GM12878 (cell line): ENCODE data around the gene MRGPRF. TPM values are rescaled to one million over a fixed set of nuclear protein-coding genes. Genes with fewer than 3 reads are reported as not detected.
A peak's percentile ranks its signal among the peaks of the same experiment; 100 is the strongest.

Experiments
- ATF3 ChIP-seq: IDR thresholded peaks from 2 replicates; pipeline ENCODE4 v1.6.1; 2011; ENCODE audit warnings: low read depth, mild to moderate bottlenecking, low read length, moderate library complexity, borderline replicate concordance; ENCODE audit errors: extremely low read depth
- BCL11A ChIP-seq: IDR thresholded peaks from 2 replicates; pipeline ENCODE4 v1.6.1; 2011; ENCODE audit warnings: low read depth, low read length
- BRCA1 ChIP-seq: IDR thresholded peaks from 2 replicates; pipeline ENCODE4 v1.6.1; 2011; ENCODE audit warnings: low read depth, low read length, improper control_type of control experiment
- CBFB ChIP-seq: IDR thresholded peaks from 2 replicates; pipeline ENCODE4 v1.6.1; 2016; ENCODE audit warnings: antibody characterized with exemption, low read depth
- CREM ChIP-seq: IDR thresholded peaks from 2 replicates; pipeline ENCODE4 v1.6.1; 2014; ENCODE audit warnings: antibody characterized with exemption, low read depth
- ESRRA ChIP-seq: IDR thresholded peaks from 2 replicates; pipeline ENCODE4 v1.6.1; 2012; ENCODE audit warnings: mild to moderate bottlenecking, low read length, improper control_type of control experiment
- FOXM1 ChIP-seq: IDR thresholded peaks from 2 replicates; pipeline ENCODE4 v1.6.1; 2012; ENCODE audit warnings: low read depth, mild to moderate bottlenecking, inconsistent platforms, low read length, moderate library complexity
- GABPA ChIP-seq: IDR thresholded peaks from 2 replicates; pipeline ENCODE4 v1.6.1; 2014; ENCODE audit warnings: antibody characterized with exemption, low read depth, mild to moderate bottlenecking, inconsistent platforms
- IKZF1 ChIP-seq: fragments of 450-650 bp; conservative IDR thresholded peaks from 2 replicates; pipeline ENCODE4 v1.6.1; 2017; ENCODE audit warnings: antibody characterized with exemption, mild to moderate bottlenecking
- MEF2B ChIP-seq: fragments of 450-650 bp; IDR thresholded peaks from 2 replicates; pipeline ENCODE4 v1.6.1; 2018; ENCODE audit warnings: mild to moderate bottlenecking, moderate library complexity; ENCODE audit not compliant: partially characterized antibody, poor library complexity, severe bottlenecking
- MXI1 ChIP-seq: fragments of 150-350 bp; IDR thresholded peaks from 2 replicates; pipeline ENCODE4 v1.6.1; 2011; ENCODE audit warnings: low read depth, mild to moderate bottlenecking, inconsistent platforms, low read length, improper control_type of control experiment
- NFXL1 ChIP-seq: fragments of 450-650 bp; IDR thresholded peaks from 2 replicates; pipeline ENCODE4 v1.6.1; 2017; ENCODE audit warnings: antibody characterized with exemption, mild to moderate bottlenecking, borderline replicate concordance
- NFYB ChIP-seq: IDR thresholded peaks from 2 replicates; pipeline ENCODE4 v1.6.1; 2011; ENCODE audit warnings: low read depth, mild to moderate bottlenecking, low read length, improper control_type of control experiment, moderate library complexity; ENCODE audit not compliant: insufficient read depth
- NR2F1 ChIP-seq: fragments of 450-650 bp; conservative IDR thresholded peaks from 2 replicates; pipeline ENCODE4 v1.6.1; 2017; ENCODE audit warnings: mild to moderate bottlenecking
- POU2F2 ChIP-seq: IDR thresholded peaks from 3 replicates; pipeline ENCODE4 v1.6.1; 2011; ENCODE audit warnings: low read depth, mild to moderate bottlenecking, low read length, borderline replicate concordance
- RAD21 ChIP-seq: IDR thresholded peaks from 2 replicates; pipeline ENCODE4 v1.6.1; 2011; ENCODE audit warnings: mild to moderate bottlenecking, low read depth, low read length, moderate library complexity; ENCODE audit not compliant: insufficient read depth
- RB1 ChIP-seq: fragments of 450-650 bp; formaldehyde crosslinking; IDR thresholded peaks from 2 replicates; pipeline ENCODE4 v1.6.1; 2017; ENCODE audit warnings: mild to moderate bottlenecking, borderline replicate concordance
- SMAD1 ChIP-seq: fragments of 450-650 bp; IDR thresholded peaks from 2 replicates; pipeline ENCODE4 v1.6.1; 2018; ENCODE audit warnings: mild to moderate bottlenecking, low read depth; ENCODE audit not compliant: partially characterized antibody
- SMC3 ChIP-seq: IDR thresholded peaks from 2 replicates; pipeline ENCODE4 v1.6.1; 2011; ENCODE audit warnings: low read length, improper control_type of control experiment, borderline replicate concordance
- TARDBP ChIP-seq: IDR thresholded peaks from 2 replicates; pipeline ENCODE4 v1.6.1; 2016; ENCODE audit warnings: borderline replicate concordance
- USF1 ChIP-seq: IDR thresholded peaks from 2 replicates; pipeline ENCODE4 v1.6.1; 2011; ENCODE audit warnings: borderline replicate concordance, low read depth, mild to moderate bottlenecking, moderate library complexity, mixed read lengths, low read length; ENCODE audit not compliant: insufficient read depth; ENCODE audit errors: extremely low read length
- WRNIP1 ChIP-seq: IDR thresholded peaks from 2 replicates; pipeline ENCODE4 v1.6.1; 2011; ENCODE audit warnings: low read depth, low read length, improper control_type of control experiment, borderline replicate concordance
- ZNF622 ChIP-seq: fragments of 450-650 bp; IDR thresholded peaks from 2 replicates; pipeline ENCODE4 v1.6.1; 2017; ENCODE audit warnings: mild to moderate bottlenecking, inconsistent platforms
- polyA plus RNA-seq, 11 experiments: library from polyadenylated mRNA; depleted of rRNA in 4 of 11; unstranded in 6 of 11; stranded (reverse) in 5 of 11; fragments of >200 nt; fragmentation: Nextera tagmentation in 4 of 11; fragmentation: Illumina TruSeq in 1 of 11; extraction: Ambion mirVana in 4 of 11; extraction: Trizol in 1 of 11; gene quantifications; 1 replicate in 1 of 11; 2 replicates in 10 of 11; pipeline versions ENCODE4 v1.2.1 to v1.2.3, GENCODE V29; 2011 to 2016; ENCODE audit warnings: inconsistent platforms in 2 of 11, missing spikeins in 2 of 11, low read depth in 1 of 11
- total RNA-seq, 4 experiments: library from RNA; depleted of rRNA in 3 of 4; stranded (reverse); fragments of >200 nt in 3 of 4; fragmentation: Illumina TruSeq in 1 of 4; extraction: Trizol in 1 of 4; gene quantifications; 2 replicates each; pipeline versions ENCODE4 v1.2.1 to v1.2.3, GENCODE V29; 2013 to 2021
- TF ChIP-seq, protein P1 (sequence below): IDR thresholded peaks from 2 replicates; pipeline ENCODE4 v1.6.1; 2012; ENCODE audit warnings: low read depth, low read length, improper control_type of control experiment
- TF ChIP-seq, protein P2 (sequence below): fragments of 150-350 bp; IDR thresholded peaks from 2 replicates; pipeline ENCODE4 v1.6.1; 2014; ENCODE audit warnings: mild to moderate bottlenecking, low read depth, low read length

MRGPRF gene
- total and polyA plus RNA-seq, 10 of the 15 experiments (the other 5 are each of a cell fraction or from before 2014, with no cell fraction given): not detected

DNA sequence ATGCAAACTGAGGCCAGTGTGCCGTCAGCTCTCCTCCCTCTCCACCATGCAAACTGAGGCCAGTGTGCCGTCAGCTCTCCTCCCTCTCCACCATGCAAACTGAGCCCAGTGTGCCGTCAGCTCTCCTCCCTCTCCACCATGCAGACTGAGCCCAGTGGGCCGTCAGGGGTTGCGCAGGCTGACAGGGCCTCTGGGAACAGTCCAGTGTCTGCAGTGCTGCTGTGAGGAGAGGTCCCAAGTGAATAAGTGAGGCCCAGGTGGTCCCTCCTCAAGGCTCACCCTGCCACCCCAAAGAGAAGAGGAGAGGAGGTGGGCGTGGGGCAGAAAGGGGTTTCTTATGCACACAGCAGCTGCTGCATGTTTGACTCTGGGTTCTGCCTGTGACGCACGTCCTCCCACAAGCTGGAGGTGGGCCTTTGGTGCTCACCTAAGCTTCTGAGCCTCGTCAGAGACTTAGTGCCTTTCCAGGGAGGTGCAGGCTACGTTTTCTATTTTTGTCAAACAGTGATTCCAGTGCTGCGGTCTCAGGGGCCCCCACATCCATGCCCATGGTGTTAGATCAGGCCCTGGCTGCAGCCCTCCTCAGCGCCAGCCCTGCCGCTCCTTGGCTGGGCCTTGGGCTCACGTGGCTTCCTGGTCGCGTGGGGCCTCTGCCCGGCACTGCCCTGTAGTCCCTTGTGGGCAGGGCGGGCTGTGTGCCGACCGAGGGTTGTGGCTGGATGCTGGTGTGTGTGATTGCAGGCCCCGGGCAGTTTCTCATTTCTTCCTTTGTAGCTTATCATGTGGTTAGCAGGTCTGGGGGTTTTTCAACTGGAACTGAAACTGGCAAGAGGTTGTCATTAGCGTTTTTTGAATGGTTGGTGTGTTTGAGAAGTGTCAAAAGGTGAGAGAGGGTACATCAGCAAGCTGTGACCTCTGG lies 42.8 kb upstream of the MRGPRF start (continued):
- no peak for TF ChIP-seq ATF3
- peak; percentile 92 for TF ChIP-seq CBFB
- no peak for TF ChIP-seq ZNF622
- peak; percentile 73 for TF ChIP-seq USF1
- no peak for TF ChIP-seq SMC3
- TF ChIP-seq WRNIP1: no peak
- 0 out of 2 replicates have a peak, but pooled peaks have one; percentile 38 for TF ChIP-seq TARDBP
- TF ChIP-seq GABPA: no peak
- peak; percentile 73 for TF ChIP-seq CREM
- TF ChIP-seq, protein P1, sequence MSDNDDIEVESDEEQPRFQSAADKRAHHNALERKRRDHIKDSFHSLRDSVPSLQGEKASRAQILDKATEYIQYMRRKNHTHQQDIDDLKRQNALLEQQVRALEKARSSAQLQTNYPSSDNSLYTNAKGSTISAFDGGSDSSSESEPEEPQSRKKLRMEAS: 0 out of 2 replicates have a peak, but pooled peaks have one; percentile 69
- TF ChIP-seq MXI1: peak; percentile 54; the same call in 1 of the 2 replicates
- peak; percentile 96 for TF ChIP-seq BCL11A
- TF ChIP-seq, protein P2, sequence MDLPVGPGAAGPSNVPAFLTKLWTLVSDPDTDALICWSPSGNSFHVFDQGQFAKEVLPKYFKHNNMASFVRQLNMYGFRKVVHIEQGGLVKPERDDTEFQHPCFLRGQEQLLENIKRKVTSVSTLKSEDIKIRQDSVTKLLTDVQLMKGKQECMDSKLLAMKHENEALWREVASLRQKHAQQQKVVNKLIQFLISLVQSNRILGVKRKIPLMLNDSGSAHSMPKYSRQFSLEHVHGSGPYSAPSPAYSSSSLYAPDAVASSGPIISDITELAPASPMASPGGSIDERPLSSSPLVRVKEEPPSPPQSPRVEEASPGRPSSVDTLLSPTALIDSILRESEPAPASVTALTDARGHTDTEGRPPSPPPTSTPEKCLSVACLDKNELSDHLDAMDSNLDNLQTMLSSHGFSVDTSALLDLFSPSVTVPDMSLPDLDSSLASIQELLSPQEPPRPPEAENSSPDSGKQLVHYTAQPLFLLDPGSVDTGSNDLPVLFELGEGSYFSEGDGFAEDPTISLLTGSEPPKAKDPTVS: no peak
- no peak for TF ChIP-seq NFXL1
- peak; percentile 99 for TF ChIP-seq NR2F1
- no peak for TF ChIP-seq BRCA1
- peak; percentile 97 for TF ChIP-seq IKZF1
- peak; percentile 97 for TF ChIP-seq MEF2B
- peak; percentile 66 for TF ChIP-seq SMAD1
- TF ChIP-seq RB1: peak; percentile 37; the same call in 1 of the 2 replicates
- no peak for TF ChIP-seq RAD21
- no peak; the same call in 2 of the 3 replicates for TF ChIP-seq POU2F2
- TF ChIP-seq NFYB: no peak
- TF ChIP-seq ESRRA: peak; percentile 72; the same call in 1 of the 2 replicates
- TF ChIP-seq FOXM1: peak; percentile 76; the same call in 1 of the 2 replicates
